HepG2 (cell line): ENCODE measurements around the gene IRX3. TPM values are rescaled to one million over a fixed set of nuclear protein-coding genes. Genes with fewer than 3 reads are reported as not detected.

Source experiments
- ADNP ChIP-seq: sonication (generic); formaldehyde crosslinking; IDR thresholded peaks from 2 replicates; pipeline ENCODE4 v1.4.0; 2020; ENCODE audit warnings: missing genetic modification reagents
- ELF4 ChIP-seq: sonication (generic); formaldehyde crosslinking; IDR thresholded peaks from 2 replicates; pipeline ENCODE4 v1.5.0; 2020; ENCODE audit warnings: missing genetic modification reagents, mild to moderate bottlenecking, moderate library complexity, borderline replicate concordance
- GABPB1 ChIP-seq: IDR thresholded peaks from 2 replicates; pipeline ENCODE4 v1.6.1; 2016; ENCODE audit warnings: mild to moderate bottlenecking, missing genetic modification reagents, moderate library complexity, missing compliant biosample characterization
- GATA4 ChIP-seq: sonication (generic); IDR thresholded peaks from 2 replicates; pipeline ENCODE4 v1.6.1; 2016; ENCODE audit warnings: antibody characterized with exemption, low read depth, borderline replicate concordance
- GRHL1 ChIP-seq: sonication (generic); formaldehyde crosslinking; conservative IDR thresholded peaks from 2 replicates; pipeline ENCODE4 v1.8.0; 2022; ENCODE audit warnings: missing genetic modification reagents
- HCFC1 ChIP-seq: fragments of 150-350 bp; IDR thresholded peaks from 2 replicates; pipeline ENCODE4 v1.6.1; 2014; ENCODE audit warnings: low read depth, low read length
- NFATC3 ChIP-seq: sonication (generic); formaldehyde crosslinking; IDR thresholded peaks from 2 replicates; pipeline ENCODE4 v1.5.1; 2020; ENCODE audit warnings: mild to moderate bottlenecking, missing genetic modification reagents
- NFE2 ChIP-seq: sonication (generic); formaldehyde crosslinking; IDR thresholded peaks from 2 replicates; pipeline ENCODE4 v1.4.0; 2020; ENCODE audit warnings: missing genetic modification reagents
- NKX3-1 ChIP-seq: sonication (generic); formaldehyde crosslinking; IDR thresholded peaks from 2 replicates; pipeline ENCODE4 v1.5.0; 2020; ENCODE audit warnings: missing genetic modification reagents
- PHF20 ChIP-seq: sonication (generic); formaldehyde crosslinking; IDR thresholded peaks from 2 replicates; pipeline ENCODE4 v1.5.0; 2020; ENCODE audit warnings: mild to moderate bottlenecking, missing genetic modification reagents
- RBFOX2 ChIP-seq: fragments of 200-400 bp; formaldehyde crosslinking; IDR thresholded peaks from 2 replicates; pipeline ENCODE4 v1.6.1; 2017; ENCODE audit warnings: low read depth, mild to moderate bottlenecking, low read length
- SCMH1 ChIP-seq: sonication (generic); formaldehyde crosslinking; IDR thresholded peaks from 2 replicates; pipeline ENCODE4 v1.9.0; 2021; ENCODE audit warnings: missing genetic modification reagents, mild to moderate bottlenecking, borderline replicate concordance
- SIX4 ChIP-seq: sonication (generic); formaldehyde crosslinking; IDR thresholded peaks from 2 replicates; pipeline ENCODE4 v1.4.0; 2020; ENCODE audit warnings: missing genetic modification reagents
- TRIM22 ChIP-seq: fragments of 450-650 bp; IDR thresholded peaks from 2 replicates; pipeline ENCODE4 v1.6.1; 2017
- ZNF207 ChIP-seq: fragments of 450-650 bp; IDR thresholded peaks from 2 replicates; pipeline ENCODE4 v1.6.1; 2016; ENCODE audit warnings: antibody characterized with exemption, borderline replicate concordance
- ZNF431 ChIP-seq: sonication (generic); formaldehyde crosslinking; IDR thresholded peaks from 2 replicates; pipeline ENCODE4 v1.9.0; 2022; ENCODE audit warnings: missing genetic modification reagents, low read depth, mild to moderate bottlenecking, borderline replicate concordance
- ZNF652 ChIP-seq: IDR thresholded peaks from 2 replicates; pipeline ENCODE4 v1.6.1; 2016; ENCODE audit warnings: low read depth, borderline replicate concordance
- ZNF772 ChIP-seq: sonication (generic); formaldehyde crosslinking; IDR thresholded peaks from 2 replicates; pipeline ENCODE4 v1.5.0; 2020; ENCODE audit warnings: mild to moderate bottlenecking, missing genetic modification reagents
- polyA plus RNA-seq, 8 experiments: library from polyadenylated mRNA; depleted of rRNA in 3 of 8; stranded (reverse) in 7 of 8; unstranded in 1 of 8; fragments of >200 nt; fragmentation: Illumina TruSeq in 4 of 8; extraction: Trizol in 4 of 8; gene quantifications; 2 replicates each; pipeline versions ENCODE4 v1.2.1 to v1.2.3, GENCODE V29; 2011 to 2016; ENCODE audit warnings: low read depth in 4 of 8, missing spikeins in 1 of 8, mixed read lengths in 1 of 8; ENCODE audit not compliant: insufficient read depth in 1 of 8
- total RNA-seq, 5 experiments: library from RNA; depleted of rRNA; stranded (reverse); fragments of >200 nt; fragmentation: Illumina TruSeq; extraction: Trizol; gene quantifications; 2 replicates each; pipeline ENCODE4 v1.2.3, GENCODE V29; 2016; ENCODE audit warnings: low read depth in 1 of 5
- TF ChIP-seq, protein P1 (sequence below): IDR thresholded peaks from 2 replicates; pipeline ENCODE4 v1.6.1; 2016; ENCODE audit warnings: control low read depth
- TF ChIP-seq, protein P2 (sequence below): sonication (generic); IDR thresholded peaks from 2 replicates; pipeline ENCODE4 v1.6.1; 2016; ENCODE audit warnings: low read depth, borderline replicate concordance
- TF ChIP-seq, protein P3 (sequence below): sonication (generic); formaldehyde crosslinking; IDR thresholded peaks from 2 replicates; pipeline ENCODE4; 2020; ENCODE audit warnings: missing genetic modification reagents, mild to moderate bottlenecking, borderline replicate concordance
- TF ChIP-seq, protein P4 (sequence below): sonication (generic); formaldehyde crosslinking; IDR thresholded peaks from 2 replicates; pipeline ENCODE4 v1.4.0; 2020; ENCODE audit warnings: mild to moderate bottlenecking, missing genetic modification reagents

The IRX3 gene
- total and polyA plus RNA-seq, 2 of the 13 experiments (the other 11 are each of a cell fraction or from before 2014, with no cell fraction given) = 9.2 to 16.4 TPM

DNA sequence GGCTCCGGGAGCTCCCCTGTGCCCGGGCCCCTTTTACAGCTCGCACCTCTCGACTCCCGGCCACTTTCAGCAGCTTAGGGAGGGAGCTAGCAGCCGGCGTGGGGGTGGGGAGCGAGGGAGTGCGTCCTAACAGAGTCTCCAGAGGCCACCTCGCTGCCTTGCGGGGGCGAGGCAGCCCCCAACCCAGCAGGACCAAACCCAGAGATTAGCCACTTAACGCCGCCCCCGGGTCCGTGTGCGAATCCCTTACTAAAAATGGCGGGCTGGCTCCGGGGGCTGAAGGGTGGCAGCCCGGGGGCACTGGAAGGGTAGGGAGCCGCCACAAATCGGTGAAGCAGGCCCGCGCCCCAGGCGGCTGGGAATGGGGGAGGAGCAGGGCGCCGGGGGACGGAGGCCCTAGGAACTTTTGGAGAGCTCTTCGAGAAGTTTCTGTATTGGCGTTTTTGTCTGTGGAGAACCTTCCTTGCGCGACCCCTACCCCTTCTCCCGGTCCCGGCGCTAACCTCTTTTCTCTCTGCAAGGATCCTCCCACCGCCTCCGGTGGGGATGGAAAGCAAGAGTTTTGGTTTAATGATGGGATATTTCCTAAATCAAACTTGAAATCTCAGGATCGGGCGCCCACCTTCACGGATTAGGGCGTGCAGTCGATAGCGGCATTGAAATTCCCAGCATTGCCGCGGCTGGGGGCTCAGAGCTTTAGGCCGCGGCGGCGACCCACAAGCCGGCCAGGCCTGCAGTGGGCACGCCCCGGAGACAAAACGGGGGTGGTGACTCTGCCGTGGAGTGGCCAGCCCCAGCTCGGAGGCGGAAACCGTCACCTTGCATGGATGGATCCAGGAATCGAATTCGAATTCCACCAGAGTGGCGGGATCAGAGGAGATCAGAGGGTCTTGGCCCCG, 793 bp upstream of the IRX3 start (continued):
- no peak for TF ChIP-seq GRHL1 (CRISPR knock-in tag)
- no peak for TF ChIP-seq SIX4 (CRISPR knock-in tag)
- TF ChIP-seq RBFOX2 = peak; percentile 26; the same call in 1 of the 2 replicates
- TF ChIP-seq, protein P1, sequence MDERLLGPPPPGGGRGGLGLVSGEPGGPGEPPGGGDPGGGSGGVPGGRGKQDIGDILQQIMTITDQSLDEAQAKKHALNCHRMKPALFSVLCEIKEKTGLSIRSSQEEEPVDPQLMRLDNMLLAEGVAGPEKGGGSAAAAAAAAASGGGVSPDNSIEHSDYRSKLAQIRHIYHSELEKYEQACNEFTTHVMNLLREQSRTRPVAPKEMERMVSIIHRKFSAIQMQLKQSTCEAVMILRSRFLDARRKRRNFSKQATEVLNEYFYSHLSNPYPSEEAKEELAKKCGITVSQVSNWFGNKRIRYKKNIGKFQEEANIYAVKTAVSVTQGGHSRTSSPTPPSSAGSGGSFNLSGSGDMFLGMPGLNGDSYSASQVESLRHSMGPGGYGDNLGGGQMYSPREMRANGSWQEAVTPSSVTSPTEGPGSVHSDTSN (CRISPR knock-in tag) = no peak
- TF ChIP-seq ZNF207 = no peak
- TF ChIP-seq NKX3-1 (CRISPR knock-in tag) = no peak
- no peak for TF ChIP-seq ZNF652
- TF ChIP-seq NFE2 (CRISPR knock-in tag) = no peak
- TF ChIP-seq, protein P2, sequence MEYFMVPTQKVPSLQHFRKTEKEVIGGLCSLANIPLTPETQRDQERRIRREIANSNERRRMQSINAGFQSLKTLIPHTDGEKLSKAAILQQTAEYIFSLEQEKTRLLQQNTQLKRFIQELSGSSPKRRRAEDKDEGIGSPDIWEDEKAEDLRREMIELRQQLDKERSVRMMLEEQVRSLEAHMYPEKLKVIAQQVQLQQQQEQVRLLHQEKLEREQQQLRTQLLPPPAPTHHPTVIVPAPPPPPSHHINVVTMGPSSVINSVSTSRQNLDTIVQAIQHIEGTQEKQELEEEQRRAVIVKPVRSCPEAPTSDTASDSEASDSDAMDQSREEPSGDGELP = no peak
- TF ChIP-seq TRIM22 = no peak
- TF ChIP-seq SCMH1 = no peak
- peak; percentile 38; the same call in 1 of the 2 replicates for TF ChIP-seq GABPB1 (CRISPR knock-in tag)
- no peak for TF ChIP-seq ZNF431
- TF ChIP-seq, protein P3, sequence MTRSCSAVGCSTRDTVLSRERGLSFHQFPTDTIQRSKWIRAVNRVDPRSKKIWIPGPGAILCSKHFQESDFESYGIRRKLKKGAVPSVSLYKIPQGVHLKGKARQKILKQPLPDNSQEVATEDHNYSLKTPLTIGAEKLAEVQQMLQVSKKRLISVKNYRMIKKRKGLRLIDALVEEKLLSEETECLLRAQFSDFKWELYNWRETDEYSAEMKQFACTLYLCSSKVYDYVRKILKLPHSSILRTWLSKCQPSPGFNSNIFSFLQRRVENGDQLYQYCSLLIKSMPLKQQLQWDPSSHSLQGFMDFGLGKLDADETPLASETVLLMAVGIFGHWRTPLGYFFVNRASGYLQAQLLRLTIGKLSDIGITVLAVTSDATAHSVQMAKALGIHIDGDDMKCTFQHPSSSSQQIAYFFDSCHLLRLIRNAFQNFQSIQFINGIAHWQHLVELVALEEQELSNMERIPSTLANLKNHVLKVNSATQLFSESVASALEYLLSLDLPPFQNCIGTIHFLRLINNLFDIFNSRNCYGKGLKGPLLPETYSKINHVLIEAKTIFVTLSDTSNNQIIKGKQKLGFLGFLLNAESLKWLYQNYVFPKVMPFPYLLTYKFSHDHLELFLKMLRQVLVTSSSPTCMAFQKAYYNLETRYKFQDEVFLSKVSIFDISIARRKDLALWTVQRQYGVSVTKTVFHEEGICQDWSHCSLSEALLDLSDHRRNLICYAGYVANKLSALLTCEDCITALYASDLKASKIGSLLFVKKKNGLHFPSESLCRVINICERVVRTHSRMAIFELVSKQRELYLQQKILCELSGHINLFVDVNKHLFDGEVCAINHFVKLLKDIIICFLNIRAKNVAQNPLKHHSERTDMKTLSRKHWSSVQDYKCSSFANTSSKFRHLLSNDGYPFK (CRISPR knock-in tag) = 0 out of 2 replicates have a peak, but pooled peaks have one; percentile 4
- no peak for TF ChIP-seq ELF4 (CRISPR knock-in tag)
- no peak for TF ChIP-seq ADNP
- TF ChIP-seq ZNF772 (CRISPR knock-in tag) = no peak
- no peak for TF ChIP-seq NFATC3 (CRISPR knock-in tag)
- TF ChIP-seq GATA4 = no peak
- TF ChIP-seq HCFC1 = no peak
- TF ChIP-seq PHF20 = 0 out of 2 replicates have a peak, but pooled peaks have one; percentile 31
- TF ChIP-seq, protein P4, sequence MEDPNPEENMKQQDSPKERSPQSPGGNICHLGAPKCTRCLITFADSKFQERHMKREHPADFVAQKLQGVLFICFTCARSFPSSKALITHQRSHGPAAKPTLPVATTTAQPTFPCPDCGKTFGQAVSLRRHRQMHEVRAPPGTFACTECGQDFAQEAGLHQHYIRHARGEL (CRISPR knock-in tag) = no peak
